Measurements from ENCODE around the gene MIER2.
"Not testable (repeated sequence)": the region's sequence is repeated elsewhere in the genome, so short reads cannot be mapped to it uniquely, and the experiment has no call there.

Gene MIER2

DNA sequence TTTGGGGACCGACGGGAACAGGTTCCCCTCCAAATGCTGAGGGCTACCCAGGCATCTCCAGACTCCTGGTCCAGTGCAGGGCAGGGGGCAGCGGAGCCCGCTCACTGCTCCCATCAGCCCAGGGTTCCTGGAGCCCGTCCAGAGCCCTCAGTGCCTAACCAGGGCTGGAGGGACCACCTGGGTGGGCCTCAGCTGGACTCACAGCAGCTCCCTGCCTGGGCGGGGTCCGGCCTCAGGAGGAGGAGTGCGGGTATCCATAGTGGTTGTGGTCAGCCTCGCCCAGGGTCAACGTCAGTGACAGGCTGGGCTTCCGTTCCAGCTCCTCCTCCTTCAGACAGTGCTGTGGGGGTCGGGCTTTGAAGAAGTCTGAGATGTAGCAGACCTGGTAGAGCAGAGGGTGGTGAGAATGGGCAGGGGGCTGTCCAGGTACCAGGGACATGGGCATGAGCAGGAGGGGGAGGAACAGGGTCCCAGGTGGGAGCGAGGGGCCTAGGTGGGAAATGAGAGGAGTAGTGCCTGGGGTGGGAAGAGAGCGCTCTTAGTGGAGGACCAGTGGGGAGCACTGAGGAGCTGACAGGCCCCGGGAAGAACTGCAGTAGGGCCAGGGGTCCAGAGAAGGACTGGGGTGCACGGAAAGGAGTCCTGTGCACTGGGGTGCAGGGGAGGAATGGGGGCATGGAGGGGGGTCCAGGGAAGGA lies 63.3 kb downstream of the MIER2 start:
- no peak for DNase-seq

DNA sequence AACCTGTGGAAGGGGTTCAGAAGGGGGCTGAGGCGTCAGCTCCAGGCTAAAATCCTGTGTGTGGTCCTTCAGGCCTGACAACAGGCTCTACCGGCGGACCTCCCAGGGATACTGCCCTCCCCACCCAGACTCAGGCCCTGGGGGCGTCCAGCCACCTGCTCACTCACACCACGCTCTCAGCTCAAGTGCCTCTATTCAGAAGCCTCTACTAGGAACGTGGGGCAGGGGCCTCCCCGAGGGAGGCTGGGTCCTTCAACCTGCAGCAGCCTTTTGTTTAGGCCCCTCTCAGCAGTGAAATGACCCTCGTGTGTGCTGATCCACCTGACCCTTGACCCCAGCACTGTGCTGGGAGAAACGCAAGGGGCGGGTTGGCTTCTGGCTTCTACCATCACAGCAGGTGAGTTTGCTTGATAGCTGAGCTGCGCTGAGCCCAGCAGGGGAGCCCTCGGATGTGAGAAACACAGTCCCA lies 64.0 kb downstream of the MIER2 start:
- no peak for DNase-seq

DNA sequence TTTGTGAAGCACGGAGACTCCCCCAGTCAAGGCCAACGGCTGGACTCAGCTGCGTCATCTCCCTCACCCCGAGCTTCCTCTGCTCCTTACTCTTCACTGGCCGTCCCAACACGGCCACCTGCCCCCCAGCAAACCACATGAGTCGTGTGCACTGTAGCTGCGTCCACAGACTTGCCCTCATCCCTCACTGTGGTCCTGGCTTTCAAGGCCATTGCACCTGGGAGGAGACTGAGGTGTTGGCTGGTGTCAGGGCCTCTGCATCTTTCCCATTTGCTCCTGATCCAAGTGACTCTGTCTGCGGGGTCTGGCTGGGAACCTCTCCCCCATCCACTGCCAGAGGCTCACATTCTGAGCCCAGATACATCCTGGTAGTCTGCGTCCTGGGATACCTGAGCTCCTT lies 64.9 kb downstream of the MIER2 start:
- no peak for DNase-seq

DNA sequence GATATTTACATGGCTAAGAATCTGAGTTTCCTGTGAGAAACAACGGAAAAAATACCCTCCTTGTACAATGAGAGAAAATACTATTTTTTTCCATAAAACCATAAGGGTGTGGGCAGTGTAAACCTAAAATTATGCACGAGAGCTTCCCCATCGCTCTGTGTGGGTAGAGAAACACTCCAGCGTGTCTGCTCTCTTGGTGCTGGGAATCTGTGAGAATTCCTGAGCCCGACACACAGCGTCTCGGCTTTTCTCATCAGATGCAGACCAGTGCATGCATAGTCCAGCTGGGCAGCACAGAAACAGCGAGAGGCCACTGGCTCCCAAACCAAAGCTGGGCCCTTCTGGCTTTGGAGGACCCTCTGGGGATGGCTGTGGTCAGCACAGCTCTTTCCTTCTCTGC lies 65.4 kb downstream of the MIER2 start:
- DNase-seq = no peak

DNA sequence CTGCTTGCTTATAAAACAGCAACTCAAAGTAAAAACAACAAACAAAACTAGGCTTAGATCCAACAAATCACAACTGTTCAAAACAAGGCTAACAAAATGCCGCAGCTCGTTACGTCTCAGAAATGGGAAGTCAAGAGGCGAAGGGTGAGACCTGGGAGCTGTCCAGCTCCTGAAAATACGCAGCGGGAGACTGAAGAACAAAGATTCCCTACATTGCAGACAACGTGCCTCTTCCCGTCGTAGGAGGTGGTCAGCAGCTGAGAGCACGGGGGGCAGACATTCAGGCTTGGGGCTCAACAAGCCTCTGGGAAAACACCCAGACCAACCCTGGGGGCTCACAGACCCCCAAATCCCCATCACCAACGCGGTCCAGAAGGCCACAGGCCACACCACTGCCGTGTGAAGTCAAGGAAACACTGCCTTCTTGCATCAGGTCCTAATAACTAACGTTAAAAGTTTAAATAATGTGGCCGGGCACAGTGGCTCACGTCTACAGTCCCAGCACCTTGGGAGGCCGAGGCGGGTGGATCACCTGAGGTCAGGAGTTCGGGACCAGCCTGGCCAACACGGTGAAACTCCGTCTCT lies 66.9 kb downstream of the MIER2 start:
- DNase-seq = no peak

DNA sequence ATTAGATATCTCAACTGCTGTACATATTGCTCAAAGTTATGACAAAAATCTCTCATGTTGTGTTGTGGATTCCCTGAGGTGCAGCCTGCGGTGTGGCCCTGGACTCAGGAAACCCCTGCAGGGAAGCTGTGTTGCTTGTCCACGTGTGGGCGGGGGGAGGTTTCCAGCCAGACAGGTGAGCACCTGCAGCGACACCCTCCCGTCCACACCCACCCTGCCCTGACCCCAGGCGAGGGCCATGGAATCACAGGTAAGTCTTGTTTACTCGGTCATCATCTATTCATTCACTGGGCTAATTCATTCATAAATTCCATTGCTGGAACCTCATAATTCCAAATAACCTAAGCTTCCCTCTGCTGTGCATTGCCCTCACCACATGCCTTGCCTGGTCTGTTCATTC lies 67.5 kb downstream of the MIER2 start:
- no peak for DNase-seq

DNA sequence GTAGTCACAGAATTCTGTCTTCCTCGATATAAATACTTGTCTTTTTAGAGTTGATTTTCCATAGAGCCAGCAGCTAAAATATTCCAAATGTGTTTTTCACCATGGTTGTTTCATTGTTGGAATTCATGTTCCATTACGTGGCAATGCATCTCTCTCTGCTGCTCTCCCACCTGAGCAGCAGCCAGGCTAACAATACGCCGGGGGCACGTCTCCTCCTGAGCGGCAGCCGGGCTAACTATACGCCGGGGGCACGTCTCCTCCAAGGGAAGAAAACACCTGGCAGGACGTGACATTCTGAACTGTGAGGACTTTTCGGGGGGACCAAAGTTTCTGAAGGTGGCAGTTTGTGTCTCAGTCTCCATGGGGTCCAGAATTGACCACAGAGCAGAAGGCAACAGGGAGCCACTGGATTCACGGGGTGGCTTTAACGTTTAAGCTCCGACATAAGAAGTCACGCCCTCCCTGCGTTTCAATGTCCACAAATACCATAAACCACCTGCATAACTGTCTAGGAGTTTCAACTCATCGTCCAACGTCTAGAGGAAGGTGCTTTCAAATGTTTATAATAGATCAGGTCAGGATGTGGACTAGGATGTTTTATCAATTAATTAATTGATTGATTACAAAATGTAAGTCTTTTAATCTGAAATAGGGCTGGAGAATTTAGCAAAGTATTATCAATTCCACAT lies 68.5 kb downstream of the MIER2 start:
- DNase-seq = no peak

DNA sequence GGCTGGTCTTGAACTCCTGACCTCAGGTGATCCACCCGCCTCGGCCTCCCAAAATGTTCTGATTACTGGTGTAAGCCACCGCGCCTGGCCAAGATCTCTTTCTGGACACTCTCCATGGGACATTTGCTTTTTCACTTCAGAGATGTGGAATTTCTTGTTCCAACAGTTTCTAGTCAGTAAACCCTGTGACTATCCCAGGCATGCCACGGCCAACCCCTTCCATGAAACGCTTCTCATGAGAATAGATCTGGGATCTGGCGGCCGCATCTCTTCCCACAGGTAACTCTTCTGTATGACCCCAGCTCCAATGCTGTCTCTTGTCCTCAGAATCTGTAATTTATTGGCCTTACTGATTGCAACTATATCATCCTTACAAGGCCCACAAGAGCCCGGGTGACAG lies 69.6 kb downstream of the MIER2 start:
- DNase-seq = no peak

DNA sequence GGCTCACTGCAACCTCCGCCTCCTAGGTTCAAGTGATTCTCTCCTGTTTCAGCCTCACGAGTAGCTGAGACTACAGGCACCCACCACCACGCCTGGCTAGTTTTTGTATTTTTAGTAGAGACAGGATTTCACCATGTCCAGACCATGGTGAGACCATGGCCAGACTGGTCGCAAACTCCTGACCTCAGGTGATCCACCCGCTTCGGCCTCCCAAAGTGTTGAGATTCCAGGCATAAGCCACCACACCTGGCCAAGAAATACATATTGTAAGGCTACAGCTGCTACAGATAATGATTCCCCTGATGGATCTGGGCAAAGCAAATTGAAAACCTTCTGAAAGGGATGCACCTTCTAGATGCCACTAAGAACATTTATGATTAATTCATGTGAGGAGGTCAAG lies 71.2 kb downstream of the MIER2 start:
- DNase-seq = no peak

DNA sequence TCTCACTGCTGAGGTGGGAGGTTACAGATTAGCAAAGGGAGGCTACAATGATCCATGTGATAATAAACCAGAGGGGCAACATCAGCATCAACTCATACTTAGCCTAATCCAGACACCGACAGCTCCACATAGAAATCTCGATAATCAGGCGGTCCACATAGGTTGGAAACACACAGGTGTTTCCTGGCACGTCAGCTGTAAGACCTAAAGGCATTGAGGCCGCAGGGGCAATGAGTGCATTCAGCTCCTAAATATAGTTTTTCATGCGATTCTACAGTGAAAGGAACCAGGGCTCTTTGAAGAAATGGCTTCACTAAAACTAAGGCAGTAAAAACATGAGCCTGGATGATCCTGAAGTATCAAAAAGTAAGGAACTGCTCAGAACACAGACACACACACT lies 72.7 kb downstream of the MIER2 start:
- no peak for DNase-seq

DNA sequence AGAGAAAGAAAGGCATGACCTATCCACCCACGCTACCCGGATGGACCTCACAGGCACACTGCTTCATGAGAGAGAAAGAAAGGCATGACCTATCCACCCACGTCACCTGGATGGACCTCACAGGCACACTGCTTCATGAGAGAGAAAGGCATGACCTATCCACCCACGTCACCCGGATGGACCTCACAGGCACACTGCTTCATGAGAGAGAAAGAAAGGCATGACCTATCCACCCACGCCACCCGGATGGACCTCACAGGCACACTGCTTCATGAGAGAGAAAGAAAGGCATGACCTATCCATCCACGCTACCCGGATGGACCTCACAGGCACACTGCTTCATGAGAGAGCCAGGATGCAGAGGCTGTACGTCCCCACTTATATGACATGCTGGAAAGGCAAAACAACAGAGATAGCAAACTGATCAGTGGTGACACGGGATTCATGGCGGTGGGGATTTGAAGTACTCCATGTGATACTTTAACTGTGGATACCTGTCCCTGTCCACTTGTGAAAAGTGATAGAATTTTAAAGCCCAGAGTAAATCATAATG lies 73.8 kb downstream of the MIER2 start:
- DNase-seq = not testable (repeated sequence)

DNA sequence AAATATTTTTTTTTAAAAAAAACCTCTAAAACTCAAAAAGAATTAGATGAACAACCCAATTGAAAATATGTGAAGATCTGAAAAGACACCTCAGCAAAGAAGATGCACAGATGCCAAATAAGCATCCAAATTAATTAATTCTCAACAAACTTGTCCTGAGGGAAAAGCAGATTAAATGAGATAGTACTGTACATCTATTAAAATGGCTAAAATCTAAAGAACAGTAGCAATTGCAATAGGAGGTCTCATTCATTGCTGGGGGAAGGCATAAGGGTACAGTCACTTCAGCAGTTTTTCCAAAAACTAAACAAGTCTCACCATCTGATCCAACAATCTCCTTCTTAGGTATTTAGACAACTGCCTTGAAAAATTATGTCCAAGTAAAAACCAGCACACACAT lies 75.4 kb downstream of the MIER2 start:
- DNase-seq = no peak

DNA sequence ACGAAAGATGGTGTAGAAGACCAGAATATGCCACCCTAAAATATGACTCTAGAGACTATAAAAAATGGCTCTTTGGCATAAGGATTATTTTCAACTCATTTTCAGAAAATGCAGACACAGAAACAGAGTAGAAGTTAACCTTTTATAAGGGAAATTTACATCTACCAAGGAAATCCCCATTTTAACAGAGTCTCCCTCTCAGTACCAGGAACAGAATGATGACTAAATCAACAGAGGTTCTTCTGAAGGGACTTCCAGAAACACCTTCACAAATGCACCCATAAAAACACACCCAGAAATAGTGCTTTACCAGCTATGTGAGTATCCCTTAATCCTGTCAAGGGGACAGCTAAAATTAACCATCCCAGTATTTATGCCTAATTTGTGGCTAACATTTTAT lies 82.5 kb downstream of the MIER2 start:
- no peak for DNase-seq

DNA sequence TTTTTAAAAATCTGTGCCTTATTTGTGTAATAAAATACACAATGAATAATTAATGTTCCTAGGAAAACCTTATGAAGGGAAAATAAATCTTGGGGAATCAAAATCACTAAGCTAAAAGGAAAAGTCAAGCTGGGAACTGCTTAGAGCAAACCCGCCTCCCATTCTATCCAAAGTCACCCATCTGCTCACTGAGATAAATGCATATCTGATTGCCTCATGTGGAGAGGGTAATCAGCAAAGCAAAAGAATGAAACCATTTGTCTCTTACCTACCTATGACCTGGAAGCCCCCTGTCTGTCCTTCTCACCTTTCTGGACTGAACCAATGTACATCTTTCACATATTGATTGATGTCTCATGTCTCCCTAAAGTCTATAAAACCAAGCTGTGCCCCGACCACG lies 87.8 kb downstream of the MIER2 start:
- DNase-seq = not testable (repeated sequence)
